ENCODE results near the gene DIAPH2. TPM values are rescaled to one million over a fixed set of nuclear protein-coding genes. Genes with fewer than 3 reads are reported as not detected.

DIAPH2 gene
- total and polyA plus RNA-seq, 2 experiments from 2014 or later = 16.2 to 56.6 TPM

DNA sequence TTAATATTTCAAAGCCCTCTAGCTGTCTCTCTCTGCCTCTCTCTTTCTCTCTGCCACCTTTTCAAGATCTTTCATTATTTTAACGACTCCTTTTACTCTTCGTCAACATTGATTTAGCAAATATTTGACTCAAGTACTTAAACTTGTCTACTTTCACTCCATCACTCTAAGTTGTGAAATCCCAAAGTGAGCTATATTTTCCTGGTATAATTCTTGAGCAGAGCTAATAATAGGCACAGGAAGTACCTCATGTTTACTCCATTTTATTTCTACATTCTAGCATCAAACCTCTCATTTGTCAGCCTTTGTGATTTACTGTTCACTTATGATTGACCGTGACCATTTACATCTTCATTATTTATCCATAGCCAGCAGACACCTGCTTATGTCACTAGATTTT, 681.6 kb downstream of the DIAPH2 start:
- no peaks in the 10 kb centered on the region for H4K20me1 ChIP-seq (replicated peaks; ENCODE audit: insufficient read depth)
- Mint-ChIP-seq H3K4me1 (no peaks in the 10 kb centered on the region; the same call in 2 of the 3 replicates), H3K27me3 (ENCODE audit: insufficient read depth, low read depth, poor library complexity) (no peaks in the 10 kb centered on the region), H3K27ac (no peak overlapping the region), H3K9me3 (no peaks in the 10 kb centered on the region), H3K4me3 (no peak overlapping the region), H3K36me3 (ENCODE audit: low read depth) (peaks cover under 1% of the 10 kb centered on the region; the same call in 1 of the 3 replicates)
- peaks cover 9% of the 10 kb centered on the region; the same call in 1 of the 2 replicates for H3K79me2 ChIP-seq (replicated peaks; ENCODE audit: insufficient read depth)
- H3K27ac ChIP-seq (ENCODE audit: low read depth) = no peak overlapping the region
- no peak overlapping the region for H2AFZ ChIP-seq
- H3K9me2 ChIP-seq (ENCODE audit: insufficient read depth) = no peaks in the 10 kb centered on the region
- no peak for ATAC-seq
- TF ChIP-seq ZNF114 (CRISPR knock-in tag; IDR thresholded peaks at IDR 0.05) = no peak
- no peak for TF ChIP-seq EZH2phosphoT487 (IDR thresholded peaks at IDR 0.05; ENCODE audit: unreplicated experiment)
- no peak for TF ChIP-seq STAT1 (IDR thresholded peaks at IDR 0.05; ENCODE audit: unreplicated experiment)
- TF ChIP-seq, protein P1, sequence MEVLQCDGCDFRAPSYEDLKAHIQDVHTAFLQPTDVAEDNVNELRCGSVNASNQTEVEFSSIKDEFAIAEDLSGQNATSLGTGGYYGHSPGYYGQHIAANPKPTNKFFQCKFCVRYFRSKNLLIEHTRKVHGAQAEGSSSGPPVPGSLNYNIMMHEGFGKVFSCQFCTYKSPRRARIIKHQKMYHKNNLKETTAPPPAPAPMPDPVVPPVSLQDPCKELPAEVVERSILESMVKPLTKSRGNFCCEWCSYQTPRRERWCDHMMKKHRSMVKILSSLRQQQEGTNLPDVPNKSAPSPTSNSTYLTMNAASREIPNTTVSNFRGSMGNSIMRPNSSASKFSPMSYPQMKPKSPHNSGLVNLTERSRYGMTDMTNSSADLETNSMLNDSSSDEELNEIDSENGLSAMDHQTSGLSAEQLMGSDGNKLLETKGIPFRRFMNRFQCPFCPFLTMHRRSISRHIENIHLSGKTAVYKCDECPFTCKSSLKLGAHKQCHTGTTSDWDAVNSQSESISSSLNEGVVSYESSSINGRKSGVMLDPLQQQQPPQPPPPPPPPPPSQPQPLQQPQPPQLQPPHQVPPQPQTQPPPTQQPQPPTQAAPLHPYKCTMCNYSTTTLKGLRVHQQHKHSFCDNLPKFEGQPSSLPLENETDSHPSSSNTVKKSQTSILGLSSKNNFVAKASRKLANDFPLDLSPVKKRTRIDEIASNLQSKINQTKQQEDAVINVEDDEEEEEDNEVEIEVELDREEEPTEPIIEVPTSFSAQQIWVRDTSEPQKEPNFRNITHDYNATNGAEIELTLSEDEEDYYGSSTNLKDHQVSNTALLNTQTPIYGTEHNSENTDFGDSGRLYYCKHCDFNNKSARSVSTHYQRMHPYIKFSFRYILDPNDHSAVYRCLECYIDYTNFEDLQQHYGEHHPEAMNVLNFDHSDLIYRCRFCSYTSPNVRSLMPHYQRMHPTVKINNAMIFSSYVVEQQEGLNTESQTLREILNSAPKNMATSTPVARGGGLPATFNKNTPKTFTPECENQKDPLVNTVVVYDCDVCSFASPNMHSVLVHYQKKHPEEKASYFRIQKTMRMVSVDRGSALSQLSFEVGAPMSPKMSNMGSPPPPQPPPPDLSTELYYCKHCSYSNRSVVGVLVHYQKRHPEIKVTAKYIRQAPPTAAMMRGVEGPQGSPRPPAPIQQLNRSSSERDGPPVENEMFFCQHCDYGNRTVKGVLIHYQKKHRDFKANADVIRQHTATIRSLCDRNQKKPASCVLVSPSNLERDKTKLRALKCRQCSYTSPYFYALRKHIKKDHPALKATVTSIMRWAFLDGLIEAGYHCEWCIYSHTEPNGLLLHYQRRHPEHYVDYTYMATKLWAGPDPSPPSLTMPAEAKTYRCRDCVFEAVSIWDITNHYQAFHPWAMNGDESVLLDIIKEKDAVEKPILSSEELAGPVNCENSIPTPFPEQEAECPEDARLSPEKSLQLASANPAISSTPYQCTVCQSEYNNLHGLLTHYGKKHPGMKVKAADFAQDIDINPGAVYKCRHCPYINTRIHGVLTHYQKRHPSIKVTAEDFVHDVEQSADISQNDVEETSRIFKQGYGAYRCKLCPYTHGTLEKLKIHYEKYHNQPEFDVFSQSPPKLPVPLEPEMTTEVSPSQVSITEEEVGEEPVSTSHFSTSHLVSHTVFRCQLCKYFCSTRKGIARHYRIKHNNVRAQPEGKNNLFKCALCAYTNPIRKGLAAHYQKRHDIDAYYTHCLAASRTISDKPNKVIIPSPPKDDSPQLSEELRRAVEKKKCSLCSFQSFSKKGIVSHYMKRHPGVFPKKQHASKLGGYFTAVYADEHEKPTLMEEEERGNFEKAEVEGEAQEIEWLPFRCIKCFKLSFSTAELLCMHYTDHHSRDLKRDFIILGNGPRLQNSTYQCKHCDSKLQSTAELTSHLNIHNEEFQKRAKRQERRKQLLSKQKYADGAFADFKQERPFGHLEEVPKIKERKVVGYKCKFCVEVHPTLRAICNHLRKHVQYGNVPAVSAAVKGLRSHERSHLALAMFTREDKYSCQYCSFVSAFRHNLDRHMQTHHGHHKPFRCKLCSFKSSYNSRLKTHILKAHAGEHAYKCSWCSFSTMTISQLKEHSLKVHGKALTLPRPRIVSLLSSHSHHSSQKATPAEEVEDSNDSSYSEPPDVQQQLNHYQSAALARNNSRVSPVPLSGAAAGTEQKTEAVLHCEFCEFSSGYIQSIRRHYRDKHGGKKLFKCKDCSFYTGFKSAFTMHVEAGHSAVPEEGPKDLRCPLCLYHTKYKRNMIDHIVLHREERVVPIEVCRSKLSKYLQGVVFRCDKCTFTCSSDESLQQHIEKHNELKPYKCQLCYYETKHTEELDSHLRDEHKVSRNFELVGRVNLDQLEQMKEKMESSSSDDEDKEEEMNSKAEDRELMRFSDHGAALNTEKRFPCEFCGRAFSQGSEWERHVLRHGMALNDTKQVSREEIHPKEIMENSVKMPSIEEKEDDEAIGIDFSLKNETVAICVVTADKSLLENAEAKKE (CRISPR knock-in tag; IDR thresholded peaks at IDR 0.05) = no peak
- TF ChIP-seq JUNB (IDR thresholded peaks at IDR 0.05; ENCODE audit: unreplicated experiment) = no peak
- no peak for TF ChIP-seq ZNF331 (CRISPR knock-in tag; IDR thresholded peaks at IDR 0.05; ENCODE audit: low read depth)
- no peak for TF ChIP-seq CREB1 (CRISPR knock-in tag; IDR thresholded peaks at IDR 0.05; ENCODE audit: low read depth)
- TF ChIP-seq EZH2 (IDR thresholded peaks at IDR 0.05; ENCODE audit: low read depth, unreplicated experiment) = no peak
- TF ChIP-seq, protein P2, sequence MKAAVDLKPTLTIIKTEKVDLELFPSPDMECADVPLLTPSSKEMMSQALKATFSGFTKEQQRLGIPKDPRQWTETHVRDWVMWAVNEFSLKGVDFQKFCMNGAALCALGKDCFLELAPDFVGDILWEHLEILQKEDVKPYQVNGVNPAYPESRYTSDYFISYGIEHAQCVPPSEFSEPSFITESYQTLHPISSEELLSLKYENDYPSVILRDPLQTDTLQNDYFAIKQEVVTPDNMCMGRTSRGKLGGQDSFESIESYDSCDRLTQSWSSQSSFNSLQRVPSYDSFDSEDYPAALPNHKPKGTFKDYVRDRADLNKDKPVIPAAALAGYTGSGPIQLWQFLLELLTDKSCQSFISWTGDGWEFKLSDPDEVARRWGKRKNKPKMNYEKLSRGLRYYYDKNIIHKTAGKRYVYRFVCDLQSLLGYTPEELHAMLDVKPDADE (IDR thresholded peaks at IDR 0.05) = no peak
- TF ChIP-seq NANOG (IDR thresholded peaks at IDR 0.05; ENCODE audit: borderline replicate concordance) = no peak
- no peak for TF ChIP-seq POLR2AphosphoS5 (IDR thresholded peaks at IDR 0.05; ENCODE audit: low read depth)
- TF ChIP-seq CTCF (conservative IDR thresholded peaks at IDR 0.05; ENCODE audit: low read depth in 2 of 2) = no peak
- TF ChIP-seq, protein P3, sequence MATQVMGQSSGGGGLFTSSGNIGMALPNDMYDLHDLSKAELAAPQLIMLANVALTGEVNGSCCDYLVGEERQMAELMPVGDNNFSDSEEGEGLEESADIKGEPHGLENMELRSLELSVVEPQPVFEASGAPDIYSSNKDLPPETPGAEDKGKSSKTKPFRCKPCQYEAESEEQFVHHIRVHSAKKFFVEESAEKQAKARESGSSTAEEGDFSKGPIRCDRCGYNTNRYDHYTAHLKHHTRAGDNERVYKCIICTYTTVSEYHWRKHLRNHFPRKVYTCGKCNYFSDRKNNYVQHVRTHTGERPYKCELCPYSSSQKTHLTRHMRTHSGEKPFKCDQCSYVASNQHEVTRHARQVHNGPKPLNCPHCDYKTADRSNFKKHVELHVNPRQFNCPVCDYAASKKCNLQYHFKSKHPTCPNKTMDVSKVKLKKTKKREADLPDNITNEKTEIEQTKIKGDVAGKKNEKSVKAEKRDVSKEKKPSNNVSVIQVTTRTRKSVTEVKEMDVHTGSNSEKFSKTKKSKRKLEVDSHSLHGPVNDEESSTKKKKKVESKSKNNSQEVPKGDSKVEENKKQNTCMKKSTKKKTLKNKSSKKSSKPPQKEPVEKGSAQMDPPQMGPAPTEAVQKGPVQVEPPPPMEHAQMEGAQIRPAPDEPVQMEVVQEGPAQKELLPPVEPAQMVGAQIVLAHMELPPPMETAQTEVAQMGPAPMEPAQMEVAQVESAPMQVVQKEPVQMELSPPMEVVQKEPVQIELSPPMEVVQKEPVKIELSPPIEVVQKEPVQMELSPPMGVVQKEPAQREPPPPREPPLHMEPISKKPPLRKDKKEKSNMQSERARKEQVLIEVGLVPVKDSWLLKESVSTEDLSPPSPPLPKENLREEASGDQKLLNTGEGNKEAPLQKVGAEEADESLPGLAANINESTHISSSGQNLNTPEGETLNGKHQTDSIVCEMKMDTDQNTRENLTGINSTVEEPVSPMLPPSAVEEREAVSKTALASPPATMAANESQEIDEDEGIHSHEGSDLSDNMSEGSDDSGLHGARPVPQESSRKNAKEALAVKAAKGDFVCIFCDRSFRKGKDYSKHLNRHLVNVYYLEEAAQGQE (IDR thresholded peaks at IDR 0.05; ENCODE audit: unreplicated experiment) = no peak
- H3K4me1 ChIP-seq (ENCODE audit: insufficient read depth) = no peaks in the 10 kb centered on the region; the same call in 1 of the 2 replicates
- DNase-seq (ENCODE audit: low spot score) = no peak
- no peaks in the 10 kb centered on the region for H3F3A ChIP-seq (replicated peaks; ENCODE audit: low read depth)
- H3K36me3 ChIP-seq (ENCODE audit: insufficient read depth) = no peaks in the 10 kb centered on the region
- H3K27me3 ChIP-seq (ENCODE audit: insufficient read depth) = no peaks in the 10 kb centered on the region
- H3K4me2 ChIP-seq = no peak overlapping the region
- H3K4me3 ChIP-seq = no peak overlapping the region

All from GM23338 (cell line).